ENCODE data around the gene ASAH2.

Gene ASAH2

GRCh38 chr10:50231515-50232260 is 19.6 kb downstream of the ASAH2 start:
- Mint-ChIP-seq H3K27me3 (ENCODE audit: low read depth) (peaks cover 75% of the 10 kb centered on the region), H3K4me1 (ENCODE audit: low read depth) (no peaks in the 10 kb centered on the region), H3K36me3 (ENCODE audit: low read depth) (no peaks in the 10 kb centered on the region), H3K4me3 (no peak overlapping the region), H3K9me3 (no peaks in the 10 kb centered on the region), H3K27ac (no peak overlapping the region)

GRCh38 chr10:50229460-50229859 is 21.9 kb downstream of the ASAH2 start:
- no peak overlapping the region for H3K4me3 Mint-ChIP-seq
- H3K36me3 Mint-ChIP-seq (ENCODE audit: low read depth), result no peaks in the 10 kb centered on the region
- H3K27me3 Mint-ChIP-seq (ENCODE audit: low read depth), result peaks cover 64% of the 10 kb centered on the region
- H3K27ac Mint-ChIP-seq, result no peak overlapping the region
- H3K9me3 Mint-ChIP-seq, result no peaks in the 10 kb centered on the region
- no peaks in the 10 kb centered on the region for H3K4me1 Mint-ChIP-seq (ENCODE audit: low read depth)

GRCh38 chr10:50228672-50229071 is 22.6 kb downstream of the ASAH2 start:
- Mint-ChIP-seq H3K27me3 (ENCODE audit: low read depth) (peaks cover 57% of the 10 kb centered on the region), H3K36me3 (ENCODE audit: low read depth) (no peaks in the 10 kb centered on the region), H3K4me1 (ENCODE audit: low read depth) (no peaks in the 10 kb centered on the region), H3K9me3 (no peaks in the 10 kb centered on the region), H3K27ac (no peak overlapping the region), H3K4me3 (no peak overlapping the region)

- H3K4me3 Mint-ChIP-seq, result no peak overlapping the region
- no peaks in the 10 kb centered on the region for H3K9me3 Mint-ChIP-seq
- H3K36me3 Mint-ChIP-seq (ENCODE audit: low read depth), result no peaks in the 10 kb centered on the region
Observed at GRCh38 chr10:50226610-50227009, 24.7 kb downstream of the ASAH2 start.

GRCh38 chr10:50224330-50224952 is 26.9 kb downstream of the ASAH2 start:
- H3K4me1 Mint-ChIP-seq (ENCODE audit: low read depth), result no peaks in the 10 kb centered on the region
- H3K4me3 Mint-ChIP-seq, result no peak overlapping the region
- H3K27me3 Mint-ChIP-seq (ENCODE audit: low read depth), result peaks cover 29% of the 10 kb centered on the region
- no peak overlapping the region for H3K27ac Mint-ChIP-seq
- no peaks in the 10 kb centered on the region for H3K9me3 Mint-ChIP-seq
- no peaks in the 10 kb centered on the region for H3K36me3 Mint-ChIP-seq (ENCODE audit: low read depth)

More at GRCh38 chr10:50226610-50227009, 24.7 kb downstream of the ASAH2 start:
- peaks cover 47% of the 10 kb centered on the region for H3K27me3 Mint-ChIP-seq (ENCODE audit: low read depth)
- H3K27ac Mint-ChIP-seq, result no peak overlapping the region
- no peaks in the 10 kb centered on the region for H3K4me1 Mint-ChIP-seq (ENCODE audit: low read depth)

- Mint-ChIP-seq H3K4me3 (no peak overlapping the region), H3K36me3 (ENCODE audit: low read depth) (no peaks in the 10 kb centered on the region), H3K27ac (no peak overlapping the region), H3K4me1 (ENCODE audit: low read depth) (no peaks in the 10 kb centered on the region), H3K9me3 (no peaks in the 10 kb centered on the region), H3K27me3 (ENCODE audit: low read depth) (peaks cover 11% of the 10 kb centered on the region)
Observed at GRCh38 chr10:50222199-50222598, 29.1 kb downstream of the ASAH2 start.

GRCh38 chr10:50221470-50221869 is 29.8 kb downstream of the ASAH2 start:
- Mint-ChIP-seq H3K4me1 (ENCODE audit: low read depth) (no peaks in the 10 kb centered on the region), H3K9me3 (no peaks in the 10 kb centered on the region), H3K4me3 (no peak overlapping the region), H3K27ac (no peak overlapping the region), H3K36me3 (ENCODE audit: low read depth) (no peaks in the 10 kb centered on the region), H3K27me3 (ENCODE audit: low read depth) (peaks cover 8% of the 10 kb centered on the region)

GRCh38 chr10:50219646-50220045 is 31.7 kb downstream of the ASAH2 start:
- no peak overlapping the region for H3K27ac Mint-ChIP-seq
- H3K36me3 Mint-ChIP-seq (ENCODE audit: low read depth), result no peaks in the 10 kb centered on the region
- peaks cover 7% of the 10 kb centered on the region for H3K27me3 Mint-ChIP-seq (ENCODE audit: low read depth)
- H3K9me3 Mint-ChIP-seq, result no peaks in the 10 kb centered on the region
- no peak overlapping the region for H3K4me3 Mint-ChIP-seq
- no peaks in the 10 kb centered on the region for H3K4me1 Mint-ChIP-seq (ENCODE audit: low read depth)

GRCh38 chr10:50219200-50219599 is 32.1 kb downstream of the ASAH2 start:
- H3K9me3 Mint-ChIP-seq, result no peaks in the 10 kb centered on the region
- H3K36me3 Mint-ChIP-seq (ENCODE audit: low read depth), result no peaks in the 10 kb centered on the region
- no peak overlapping the region for H3K4me3 Mint-ChIP-seq
- H3K4me1 Mint-ChIP-seq (ENCODE audit: low read depth), result no peaks in the 10 kb centered on the region
- peaks cover 4% of the 10 kb centered on the region for H3K27me3 Mint-ChIP-seq (ENCODE audit: low read depth)
- H3K27ac Mint-ChIP-seq, result no peak overlapping the region

GRCh38 chr10:50216894-50217293 is 34.4 kb downstream of the ASAH2 start:
- no peaks in the 10 kb centered on the region for H3K4me1 Mint-ChIP-seq (ENCODE audit: low read depth)
- no peak overlapping the region for H3K27ac Mint-ChIP-seq
- H3K9me3 Mint-ChIP-seq, result no peaks in the 10 kb centered on the region
- peaks cover 2% of the 10 kb centered on the region for H3K36me3 Mint-ChIP-seq (ENCODE audit: low read depth)
- H3K27me3 Mint-ChIP-seq (ENCODE audit: low read depth), result peaks cover 16% of the 10 kb centered on the region
- no peak overlapping the region for H3K4me3 Mint-ChIP-seq

GRCh38 chr10:50216418-50216817 is 34.9 kb downstream of the ASAH2 start:
- H3K27me3 Mint-ChIP-seq (ENCODE audit: low read depth), result peaks cover 16% of the 10 kb centered on the region
- H3K36me3 Mint-ChIP-seq (ENCODE audit: low read depth), result peaks cover 2% of the 10 kb centered on the region
- H3K27ac Mint-ChIP-seq, result no peak overlapping the region
- no peak overlapping the region for H3K4me3 Mint-ChIP-seq
- no peaks in the 10 kb centered on the region for H3K9me3 Mint-ChIP-seq
- H3K4me1 Mint-ChIP-seq (ENCODE audit: low read depth), result no peaks in the 10 kb centered on the region

GRCh38 chr10:50211670-50212069 is 39.6 kb downstream of the ASAH2 start:
- peaks cover 2% of the 10 kb centered on the region for H3K4me1 Mint-ChIP-seq (ENCODE audit: low read depth)
- H3K9me3 Mint-ChIP-seq, result no peaks in the 10 kb centered on the region
- H3K36me3 Mint-ChIP-seq (ENCODE audit: low read depth), result peaks cover 2% of the 10 kb centered on the region
- peaks cover 23% of the 10 kb centered on the region for H3K27me3 Mint-ChIP-seq (ENCODE audit: low read depth)
- no peak overlapping the region for H3K4me3 Mint-ChIP-seq
- no peak overlapping the region for H3K27ac Mint-ChIP-seq

- peaks cover 31% of the 10 kb centered on the region for H3K27me3 Mint-ChIP-seq (ENCODE audit: low read depth)
- no peaks in the 10 kb centered on the region for H3K9me3 Mint-ChIP-seq
- H3K4me3 Mint-ChIP-seq, result no peak overlapping the region
- peaks cover 2% of the 10 kb centered on the region for H3K36me3 Mint-ChIP-seq (ENCODE audit: low read depth)
- H3K27ac Mint-ChIP-seq, result no peak overlapping the region
- peaks cover 2% of the 10 kb centered on the region for H3K4me1 Mint-ChIP-seq (ENCODE audit: low read depth)
Observed at GRCh38 chr10:50210876-50211275, 40.4 kb downstream of the ASAH2 start.
